GM19468 (cell line): ENCODE results near the gene FGFR3.

ENCODE experiments used
- ATAC-seq: cut with Tn5 transposase; IDR thresholded peaks from one replicate; pipeline ENCODE4 v1.9.1; 2021; ENCODE audit warnings: mild to moderate bottlenecking, moderate library complexity, moderate number of reproducible peaks; ENCODE audit not compliant: unreplicated experiment; ENCODE audit errors: extremely low read depth

FGFR3 gene

DNA sequence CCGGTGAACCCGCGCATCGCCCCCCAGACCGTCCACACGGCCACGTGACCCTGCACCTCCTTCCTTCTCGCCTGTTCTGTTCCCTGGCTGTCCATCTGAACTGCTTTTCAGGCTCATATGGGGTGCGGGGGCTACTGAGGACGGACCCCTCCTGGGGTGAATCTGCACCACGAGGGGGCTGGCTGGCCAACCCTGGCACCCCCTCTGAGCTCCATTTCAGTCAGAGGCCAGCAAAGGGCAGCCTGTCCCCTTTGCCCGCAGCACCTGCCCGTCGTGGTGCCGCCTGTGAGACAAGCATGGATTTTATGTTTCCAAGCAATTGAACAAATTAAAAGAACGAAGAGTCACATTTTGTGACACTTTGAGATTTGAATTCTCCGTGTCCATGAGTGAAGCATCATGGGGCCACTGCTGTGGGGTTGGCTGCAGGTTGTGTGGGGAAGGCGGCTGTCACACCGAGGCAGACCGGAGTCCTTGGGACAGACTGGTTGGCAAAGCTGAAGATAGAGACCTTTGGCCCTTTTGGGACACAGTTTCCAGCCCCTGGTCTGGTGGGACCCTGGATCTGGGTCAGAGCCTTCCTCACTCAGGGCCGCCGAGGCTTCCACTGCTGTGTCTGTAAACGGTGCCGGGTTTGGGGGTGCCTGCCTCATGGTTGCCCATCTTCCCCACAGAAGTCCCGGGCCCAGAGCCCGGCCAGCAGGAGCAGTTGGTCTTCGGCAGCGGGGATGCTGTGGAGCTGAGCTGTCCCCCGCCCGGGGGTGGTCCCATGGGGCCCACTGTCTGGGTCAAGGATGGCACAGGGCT is 5.7 kb downstream of the FGFR3 start:
- no peak for ATAC-seq

DNA sequence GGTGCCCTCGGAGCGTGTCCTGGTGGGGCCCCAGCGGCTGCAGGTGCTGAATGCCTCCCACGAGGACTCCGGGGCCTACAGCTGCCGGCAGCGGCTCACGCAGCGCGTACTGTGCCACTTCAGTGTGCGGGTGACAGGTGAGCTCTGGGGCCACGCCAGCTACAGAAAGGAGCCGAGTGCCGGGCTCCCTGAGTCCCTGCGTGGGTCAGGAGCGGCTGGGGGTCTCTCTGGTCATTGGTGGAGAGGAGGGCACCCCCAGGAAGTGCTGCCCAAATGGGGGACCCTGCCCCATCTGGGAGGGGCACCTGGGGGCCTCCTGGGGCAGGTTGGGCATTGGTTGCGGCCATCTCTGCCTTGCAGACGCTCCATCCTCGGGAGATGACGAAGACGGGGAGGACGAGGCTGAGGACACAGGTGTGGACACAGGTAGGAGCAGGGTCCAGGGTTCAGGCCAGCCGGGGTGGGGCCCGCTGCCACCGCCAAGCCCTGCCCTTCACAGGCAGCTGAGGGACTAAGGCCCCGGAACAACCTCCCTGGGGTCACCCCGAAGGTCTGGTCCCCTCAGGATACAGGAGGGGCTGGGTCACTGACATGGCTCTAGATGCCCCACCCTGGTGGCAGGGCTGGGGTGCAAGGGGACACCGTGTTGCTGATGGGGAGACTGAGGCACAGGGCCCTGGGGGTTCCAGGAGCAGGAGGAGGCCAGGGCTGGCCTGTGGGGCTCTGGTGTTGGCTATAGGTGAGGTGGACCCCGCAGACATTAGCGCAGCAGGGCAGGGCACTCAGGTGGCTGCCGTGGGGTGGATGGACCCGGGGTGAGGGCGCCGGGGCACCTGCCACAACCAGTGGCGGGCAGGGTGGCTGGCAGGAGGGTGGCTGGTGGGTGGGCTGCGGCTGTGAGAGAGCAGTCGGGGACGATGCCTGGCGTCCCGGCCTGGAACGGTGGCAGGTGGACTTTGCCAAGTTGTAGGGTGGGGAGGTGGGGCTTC is 6.6 kb downstream of the FGFR3 start:
- ATAC-seq: no peak

DNA sequence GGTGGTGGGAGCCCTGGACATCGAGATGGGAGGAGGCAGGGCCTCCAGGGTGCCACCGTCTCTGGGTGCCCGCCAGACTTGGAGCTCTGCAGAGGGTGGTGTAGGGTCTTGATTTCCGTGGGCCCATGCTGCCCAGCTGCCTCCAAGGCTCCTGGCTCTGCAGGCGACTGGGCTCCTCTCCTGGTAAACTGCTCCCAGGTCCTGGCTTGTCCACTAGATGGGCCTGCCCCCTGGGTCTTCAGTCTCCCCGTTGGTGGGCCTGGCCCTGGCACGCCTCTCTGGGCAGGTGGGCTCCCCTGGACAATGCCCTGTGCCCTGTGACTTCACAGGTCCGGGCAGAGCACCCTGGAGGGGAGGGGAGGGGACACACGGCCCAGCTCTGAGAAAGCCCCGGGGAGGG is 7.7 kb downstream of the FGFR3 start:
- no peak for ATAC-seq

- no peak for ATAC-seq
Measured at GRCh38 chr4:1801286-1801958, 8.3 kb downstream of the FGFR3 start.

GRCh38 chr4:1802151-1802715 is 9.1 kb downstream of the FGFR3 start:
- no peak for ATAC-seq

- ATAC-seq: no peak
Measured at GRCh38 chr4:1802720-1803522, 9.8 kb downstream of the FGFR3 start.

DNA sequence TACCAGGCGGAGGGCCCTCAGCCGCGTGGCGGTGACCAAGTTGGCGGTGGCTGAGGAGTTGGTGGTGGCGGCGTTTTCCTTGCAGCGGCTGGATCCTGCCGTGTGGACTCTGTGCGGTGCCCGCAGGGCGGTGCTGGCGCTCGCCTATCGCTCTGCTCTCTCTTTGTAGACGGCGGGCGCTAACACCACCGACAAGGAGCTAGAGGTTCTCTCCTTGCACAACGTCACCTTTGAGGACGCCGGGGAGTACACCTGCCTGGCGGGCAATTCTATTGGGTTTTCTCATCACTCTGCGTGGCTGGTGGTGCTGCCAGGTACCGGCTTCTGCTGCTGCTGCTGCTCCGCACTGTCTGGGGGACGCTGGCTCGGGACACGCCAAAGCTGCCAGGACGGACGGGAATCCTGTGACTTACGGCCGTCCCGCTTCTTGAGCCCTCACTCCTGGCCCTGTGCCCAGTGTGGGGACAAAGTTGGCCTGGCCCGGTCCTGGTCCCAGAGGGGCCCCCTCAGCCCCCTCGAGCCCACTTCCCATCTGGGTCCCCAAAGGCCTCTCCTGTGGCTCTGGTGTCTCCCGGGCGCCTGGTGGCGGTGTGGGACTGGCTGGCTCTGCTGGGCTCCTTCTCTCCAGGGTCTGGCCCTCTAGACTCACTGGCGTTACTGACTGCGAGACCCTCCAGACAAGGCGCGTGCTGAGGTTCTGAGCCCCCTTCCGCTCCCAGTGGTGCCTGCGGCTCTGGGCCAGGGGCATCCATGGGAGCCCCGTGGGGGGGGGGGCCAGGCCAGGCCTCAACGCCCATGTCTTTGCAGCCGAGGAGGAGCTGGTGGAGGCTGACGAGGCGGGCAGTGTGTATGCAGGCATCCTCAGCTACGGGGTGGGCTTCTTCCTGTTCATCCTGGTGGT is 10.7 kb downstream of the FGFR3 start:
- ATAC-seq: no peak

DNA sequence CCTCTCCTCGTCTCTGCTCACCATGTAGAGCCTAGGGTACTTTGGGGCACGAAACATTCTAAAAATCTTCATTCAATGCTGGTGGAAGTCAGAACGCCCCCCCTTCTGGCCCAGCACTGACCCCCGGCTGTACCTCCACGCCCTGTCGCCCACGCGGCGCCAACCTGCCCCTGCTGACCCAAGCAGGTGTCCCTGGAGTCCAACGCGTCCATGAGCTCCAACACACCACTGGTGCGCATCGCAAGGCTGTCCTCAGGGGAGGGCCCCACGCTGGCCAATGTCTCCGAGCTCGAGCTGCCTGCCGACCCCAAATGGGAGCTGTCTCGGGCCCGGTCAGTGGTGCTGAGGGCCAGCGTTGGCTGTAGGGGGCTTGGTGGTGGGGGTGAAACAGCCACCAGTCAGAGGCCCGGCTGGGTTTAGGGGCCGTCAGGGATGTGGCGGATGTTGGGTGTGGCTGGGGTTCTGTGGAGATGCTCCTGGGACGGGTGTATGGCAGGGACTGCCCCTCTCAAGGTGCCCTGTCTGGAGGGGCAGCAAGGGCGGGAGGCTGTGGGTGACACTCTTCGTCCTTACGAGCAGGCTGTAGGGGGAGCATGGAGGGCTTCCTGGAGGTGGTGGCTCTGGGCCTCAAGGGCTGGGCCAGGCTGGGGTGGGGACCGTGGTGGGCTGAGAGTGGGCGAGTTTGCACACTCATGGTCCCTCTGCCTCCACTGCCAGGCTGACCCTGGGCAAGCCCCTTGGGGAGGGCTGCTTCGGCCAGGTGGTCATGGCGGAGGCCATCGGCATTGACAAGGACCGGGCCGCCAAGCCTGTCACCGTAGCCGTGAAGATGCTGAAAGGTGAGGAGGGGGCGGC is 11.8 kb downstream of the FGFR3 start:
- ATAC-seq: no peak

GRCh38 chr4:1805493-1806222 is 12.6 kb downstream of the FGFR3 start:
- ATAC-seq: no peak

DNA sequence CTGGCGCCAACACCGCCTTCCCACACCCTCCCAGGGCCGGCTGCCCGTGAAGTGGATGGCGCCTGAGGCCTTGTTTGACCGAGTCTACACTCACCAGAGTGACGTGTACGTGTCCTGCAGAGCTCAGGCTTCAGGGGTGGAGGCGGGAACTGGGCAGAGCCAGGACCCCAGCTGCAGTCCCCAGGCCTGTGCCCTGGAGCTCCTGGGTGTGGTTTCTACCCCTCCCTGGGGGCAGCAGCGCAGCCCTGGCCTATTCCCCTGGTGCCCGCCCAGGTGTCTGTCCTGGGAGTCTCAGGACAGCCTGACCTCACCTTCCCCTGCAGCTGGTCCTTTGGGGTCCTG is 13.1 kb downstream of the FGFR3 start:
- no peak for ATAC-seq

GRCh38 chr4:1806596-1807331 is 13.7 kb downstream of the FGFR3 start:
- ATAC-seq: no peak

DNA sequence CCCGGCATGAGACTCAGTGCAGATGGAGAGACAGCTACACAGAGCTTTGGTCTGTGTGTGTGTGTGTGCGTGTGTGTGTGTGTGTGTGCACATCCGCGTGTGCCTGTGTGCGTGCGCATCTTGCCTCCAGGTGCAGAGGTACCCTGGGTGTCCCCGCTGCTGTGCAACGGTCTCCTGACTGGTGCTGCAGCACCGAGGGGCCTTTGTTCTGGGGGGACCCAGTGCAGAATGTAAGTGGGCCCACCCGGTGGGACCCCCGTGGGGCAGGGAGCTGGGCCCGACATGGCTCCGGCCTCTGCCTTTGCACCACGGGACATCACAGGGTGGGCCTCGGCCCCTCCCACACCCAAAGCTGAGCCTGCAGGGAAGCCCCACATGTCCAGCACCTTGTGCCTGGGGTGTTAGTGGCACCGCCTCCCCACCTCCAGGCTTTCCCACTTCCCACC is 14.3 kb downstream of the FGFR3 start:
- no peak for ATAC-seq

GRCh38 chr4:1808396-1808795 is 15.3 kb downstream of the FGFR3 start:
- ATAC-seq: no peak

- no peak for ATAC-seq
Measured at GRCh38 chr4:1808851-1809753, 16.0 kb downstream of the FGFR3 start.

- peak; percentile 31 for ATAC-seq
Measured at GRCh38 chr4:1809754-1810502, 16.8 kb downstream of the FGFR3 start.
